GM19099 (cell line): ENCODE results near the gene EMC7.

Source experiments
- POLR2A ChIP-seq: IDR thresholded peaks from 3 replicates; pipeline ENCODE4 v1.6.1; 2011; ENCODE audit warnings: low read depth; ENCODE audit not compliant: insufficient read length; ENCODE audit errors: extremely low read depth

The EMC7 gene

DNA sequence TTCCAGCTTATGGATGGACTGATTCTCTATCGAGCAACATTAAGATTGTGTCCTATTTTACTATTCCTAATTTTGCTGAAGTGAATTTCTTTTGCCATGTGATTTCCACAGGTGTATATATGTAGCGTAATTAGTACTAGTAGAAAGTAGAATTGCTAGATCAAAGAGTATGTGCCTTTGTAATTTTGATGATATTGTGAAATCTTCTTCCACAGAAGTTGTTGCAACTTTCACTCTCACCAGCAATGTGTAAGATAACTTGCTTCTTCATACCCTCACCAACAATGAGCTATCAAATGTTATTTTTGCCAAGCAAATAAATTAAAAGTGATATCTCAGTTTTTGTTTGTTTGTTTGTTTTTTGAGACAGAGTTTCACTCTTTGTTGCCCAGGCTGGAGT lies 5.7 kb upstream of the EMC7 start:
- TF ChIP-seq POLR2A, result no peak

DNA sequence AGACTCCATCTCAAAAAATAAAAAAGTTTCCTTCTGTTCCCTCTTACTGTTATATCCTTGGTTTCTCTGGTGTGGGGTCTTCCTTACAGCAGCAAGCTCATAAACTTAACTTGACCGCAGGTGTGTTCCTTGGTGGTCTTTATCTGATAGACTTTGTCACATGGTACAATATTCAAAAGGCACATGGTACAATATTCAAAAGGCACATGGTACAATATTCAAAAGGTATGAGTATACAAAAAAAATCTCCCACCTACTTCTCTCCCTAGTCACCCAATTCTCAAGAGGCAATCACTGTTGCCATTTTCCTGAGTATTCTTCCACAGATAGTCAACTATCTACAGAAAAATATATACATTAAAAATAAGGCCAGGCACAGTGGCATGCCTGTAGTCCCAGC lies 4.8 kb upstream of the EMC7 start:
- TF ChIP-seq POLR2A, result no peak

DNA sequence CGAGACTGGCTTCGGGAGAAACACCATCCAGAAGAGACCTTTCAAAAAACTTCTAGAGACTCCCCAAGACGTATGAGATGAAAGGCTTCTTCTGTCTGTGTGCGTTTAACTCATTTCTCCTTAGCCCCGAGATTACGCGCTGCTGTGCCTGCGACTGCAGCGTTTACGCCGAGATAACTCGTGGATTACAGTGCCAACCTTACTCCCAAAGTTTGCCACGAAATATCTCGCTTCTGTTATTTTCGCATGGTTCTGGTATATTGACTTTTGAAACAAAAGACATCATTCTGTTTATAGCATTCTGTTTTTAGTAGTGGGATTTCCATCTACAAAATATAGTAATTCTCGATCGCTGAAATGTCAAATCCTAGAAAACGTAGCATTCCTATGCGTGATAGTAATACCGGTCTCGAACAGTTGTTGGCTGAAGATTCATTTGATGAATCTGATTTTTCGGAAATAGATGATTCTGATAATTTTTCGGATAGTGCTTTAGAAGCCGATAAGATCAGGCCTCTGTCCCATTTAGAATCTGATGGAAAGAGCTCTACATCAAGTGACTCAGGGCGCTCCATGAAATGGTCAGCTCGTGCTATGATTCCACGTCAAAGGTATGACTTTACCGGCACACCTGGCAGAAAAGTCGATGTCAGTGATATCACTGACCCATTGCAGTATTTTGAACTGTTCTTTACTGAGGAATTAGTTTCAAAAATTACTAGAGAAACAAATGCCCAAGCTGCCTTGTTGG lies 688 bp upstream of the EMC7 start:
- TF ChIP-seq POLR2A, result no peak

DNA sequence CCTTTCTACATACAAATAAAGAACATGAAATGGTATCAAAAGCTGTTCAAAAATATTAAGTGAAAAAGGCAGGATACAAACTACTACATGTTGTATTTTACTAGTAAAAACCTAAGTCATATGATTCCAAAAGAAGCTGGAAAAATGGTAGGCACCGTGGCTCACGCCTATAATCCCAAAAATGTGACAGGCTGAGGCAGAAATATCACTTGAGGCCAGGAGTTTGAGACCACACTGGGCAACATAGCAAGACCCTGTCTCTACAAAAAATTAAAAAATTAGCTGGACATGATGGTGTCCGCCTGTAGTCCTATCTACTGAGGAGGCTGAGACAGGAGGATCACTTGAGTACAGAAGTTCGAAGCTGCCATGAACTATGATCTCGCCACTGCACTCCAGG lies 1.7 kb downstream of the EMC7 start:
- TF ChIP-seq POLR2A, result no peak

DNA sequence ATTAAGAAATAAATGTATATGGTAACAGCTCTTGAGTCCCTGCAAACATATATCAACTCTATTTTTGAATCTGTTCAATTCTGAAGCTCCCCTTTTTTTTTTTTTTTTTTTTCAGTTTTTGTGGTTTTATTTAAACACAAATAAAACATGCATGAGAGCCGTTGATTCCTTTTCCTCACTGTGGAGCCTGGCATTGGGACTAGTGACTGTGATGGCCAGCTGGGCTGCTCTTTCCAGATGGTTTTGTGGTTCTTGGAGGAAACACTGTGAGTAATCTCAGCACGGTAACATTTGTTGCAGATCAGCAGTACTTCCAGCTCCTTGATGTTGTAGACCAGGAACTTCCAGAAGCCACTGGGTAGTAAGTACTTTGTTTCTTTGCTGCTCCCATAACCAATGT lies 15.9 kb downstream of the EMC7 start:
- no peak for TF ChIP-seq POLR2A

DNA sequence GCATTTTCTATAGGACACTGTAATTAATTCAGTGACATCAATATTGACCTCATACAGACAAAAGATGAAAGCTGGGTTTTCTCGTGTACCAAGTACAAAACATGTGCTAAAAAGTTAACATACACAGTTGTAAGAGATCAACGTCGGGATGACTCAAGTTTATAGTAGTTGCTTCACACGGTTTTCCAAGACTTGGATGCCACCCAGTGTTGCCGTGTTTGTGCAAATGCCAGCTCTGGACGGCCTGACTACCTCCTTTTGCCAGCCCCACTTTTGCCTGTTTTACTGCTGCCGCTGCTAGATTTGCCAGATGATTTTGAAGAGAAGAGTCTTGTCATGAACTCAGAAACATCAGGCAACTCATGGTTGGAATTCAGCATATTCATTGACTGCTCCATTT lies 17.6 kb downstream of the EMC7 start:
- no peak for TF ChIP-seq POLR2A

DNA sequence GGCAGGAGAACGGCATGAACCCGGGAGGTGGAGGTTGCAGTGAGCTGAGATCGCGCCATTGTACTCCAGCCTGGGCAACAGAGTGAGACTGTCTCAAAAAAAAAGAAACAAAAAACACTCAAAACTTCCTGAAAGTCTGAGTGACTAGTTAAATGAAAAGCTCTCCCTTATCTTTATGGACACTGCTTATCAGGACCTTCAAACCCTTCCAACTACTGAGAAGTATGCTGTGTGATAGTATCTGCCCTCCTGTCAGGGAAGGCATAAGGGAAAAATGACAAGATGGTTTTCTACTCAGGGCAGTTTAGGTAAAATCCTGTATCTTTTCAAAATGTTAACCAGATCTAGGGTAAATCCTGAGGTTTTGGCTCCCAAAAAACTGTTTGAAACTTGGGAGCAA lies 21.8 kb downstream of the EMC7 start:
- TF ChIP-seq POLR2A, result no peak

DNA sequence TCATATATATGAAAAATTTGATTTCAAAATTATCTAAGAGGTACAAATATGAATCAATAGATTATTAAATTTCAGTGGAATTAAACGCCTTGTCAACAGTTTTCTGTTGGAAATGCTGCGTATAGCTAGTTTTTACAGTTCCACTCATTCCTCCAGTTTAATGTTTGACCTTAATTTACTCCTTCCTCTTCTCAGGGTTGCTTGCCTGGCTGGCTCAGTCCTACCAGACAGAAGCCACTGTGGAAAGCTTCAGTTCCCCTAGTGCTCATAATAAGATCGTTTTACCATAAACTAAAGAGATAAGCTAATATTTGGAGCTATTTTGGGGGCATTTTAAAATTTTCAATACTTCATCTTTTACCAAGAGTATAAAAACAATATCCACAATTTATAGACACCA lies 22.8 kb downstream of the EMC7 start:
- no peak for TF ChIP-seq POLR2A

DNA sequence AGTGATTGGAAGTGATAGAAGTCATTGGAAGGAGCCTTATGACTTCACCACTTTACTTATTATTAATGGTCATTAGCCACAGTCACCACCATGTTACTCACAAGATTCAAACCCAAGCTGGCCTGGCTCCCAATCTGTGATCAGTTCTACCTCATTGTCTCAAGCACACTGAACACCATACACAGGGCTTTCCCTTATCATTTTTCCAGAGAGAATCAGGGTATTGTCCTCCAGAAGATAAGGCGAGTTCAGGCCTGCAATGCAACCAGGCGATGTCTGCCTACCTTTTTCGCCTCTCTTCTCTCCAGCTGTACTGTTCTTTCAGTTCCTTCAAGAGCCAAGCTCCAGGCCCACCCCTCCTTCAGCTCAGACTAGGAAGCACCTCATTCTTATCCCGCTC lies 24.9 kb downstream of the EMC7 start:
- TF ChIP-seq POLR2A, result no peak

DNA sequence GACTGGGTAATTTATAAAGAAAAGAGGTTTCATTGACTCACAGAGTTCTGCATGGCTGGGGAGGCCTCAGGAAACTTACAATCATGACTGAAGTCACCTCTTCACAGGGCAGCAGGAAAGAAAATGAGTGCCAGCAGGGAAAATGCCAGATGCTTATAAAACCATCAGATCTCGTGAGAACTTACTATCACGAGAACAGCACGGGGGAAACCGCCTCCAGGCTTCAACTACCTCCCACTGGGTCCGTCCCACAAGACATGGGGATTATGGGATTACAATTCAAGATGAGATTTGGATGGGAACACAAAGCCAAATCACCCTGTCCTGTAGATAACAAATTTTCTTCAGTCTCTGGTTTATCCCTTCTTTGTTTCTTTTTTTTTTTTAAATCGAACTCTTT lies 31.7 kb downstream of the EMC7 start:
- no peak for TF ChIP-seq POLR2A

DNA sequence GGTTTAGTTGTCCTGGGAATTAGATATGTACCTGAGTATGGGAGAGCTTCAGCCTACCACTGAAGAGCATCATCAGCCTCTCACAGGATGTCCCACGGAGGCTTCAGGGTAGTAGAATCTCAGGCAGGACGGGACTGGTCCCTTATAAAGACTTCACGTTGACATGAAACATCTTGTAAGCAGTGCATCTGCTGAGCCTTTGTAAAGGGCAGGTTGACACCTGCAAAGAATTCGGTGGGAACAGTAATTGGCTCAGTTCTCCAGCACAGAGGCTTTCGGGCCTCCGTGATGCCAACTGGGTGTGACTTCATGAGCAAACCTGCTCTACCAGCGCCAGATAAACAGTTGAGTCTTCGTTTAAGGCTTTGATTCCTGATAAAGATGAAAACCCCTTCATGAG lies 35.7 kb downstream of the EMC7 start:
- TF ChIP-seq POLR2A, result no peak

DNA sequence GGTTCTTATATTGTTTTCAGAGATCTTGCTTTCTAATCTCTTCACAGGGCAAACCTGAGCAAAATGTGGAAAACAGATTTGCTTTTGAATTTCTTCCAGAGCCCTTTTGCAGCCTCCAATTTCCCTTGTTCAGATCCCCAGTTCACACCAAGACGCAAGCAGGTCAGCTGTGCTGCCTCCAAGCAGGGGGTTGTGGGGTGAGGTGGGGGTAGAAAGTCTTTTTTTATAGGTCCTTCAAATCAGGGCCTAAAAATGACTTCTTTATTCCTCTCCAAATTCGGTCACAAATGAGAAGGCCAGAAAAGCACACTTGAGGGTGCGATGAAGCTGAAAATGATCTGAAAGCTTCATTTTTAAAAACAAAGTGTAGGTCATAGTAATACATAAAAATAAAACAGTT lies 36.4 kb downstream of the EMC7 start:
- TF ChIP-seq POLR2A, result no peak

DNA sequence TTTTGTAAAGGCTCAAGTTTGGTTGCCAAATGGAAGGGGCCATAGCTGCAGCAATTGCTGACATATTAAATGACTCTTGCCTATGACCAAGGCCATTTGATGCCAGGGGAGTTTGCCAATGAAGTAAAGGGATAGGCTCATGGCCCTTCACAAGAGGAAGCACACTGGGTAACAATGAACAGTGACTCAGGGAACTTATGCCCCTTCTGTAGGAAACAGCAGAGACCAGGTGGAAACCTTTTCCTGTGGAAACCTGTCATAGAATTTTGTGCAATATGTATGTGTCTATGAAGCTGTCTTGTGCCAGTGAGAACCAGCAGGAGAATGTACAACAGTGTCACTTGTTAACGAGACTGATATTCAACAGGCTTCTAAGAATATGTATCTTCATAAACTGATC lies 37.2 kb downstream of the EMC7 start:
- no peak for TF ChIP-seq POLR2A

DNA sequence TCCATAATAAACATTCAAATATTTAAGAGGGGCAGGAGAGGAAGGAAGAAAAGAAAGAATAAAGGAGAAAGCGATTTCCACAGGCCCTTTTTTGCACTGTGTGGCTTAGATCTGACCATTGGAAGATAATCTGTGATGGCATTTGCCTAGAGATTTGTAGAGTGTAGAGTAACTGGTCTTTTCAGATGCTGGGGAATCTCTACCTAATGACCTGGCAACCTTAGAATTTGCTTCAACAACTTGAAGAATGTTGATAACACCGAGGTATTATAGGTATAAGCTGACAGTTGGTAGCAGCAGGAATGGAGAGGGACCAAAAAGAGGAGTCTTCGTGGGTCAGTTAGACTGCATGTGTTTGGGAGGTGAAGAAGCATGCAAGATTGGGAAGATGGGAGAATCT lies 41.7 kb downstream of the EMC7 start:
- TF ChIP-seq POLR2A, result no peak

DNA sequence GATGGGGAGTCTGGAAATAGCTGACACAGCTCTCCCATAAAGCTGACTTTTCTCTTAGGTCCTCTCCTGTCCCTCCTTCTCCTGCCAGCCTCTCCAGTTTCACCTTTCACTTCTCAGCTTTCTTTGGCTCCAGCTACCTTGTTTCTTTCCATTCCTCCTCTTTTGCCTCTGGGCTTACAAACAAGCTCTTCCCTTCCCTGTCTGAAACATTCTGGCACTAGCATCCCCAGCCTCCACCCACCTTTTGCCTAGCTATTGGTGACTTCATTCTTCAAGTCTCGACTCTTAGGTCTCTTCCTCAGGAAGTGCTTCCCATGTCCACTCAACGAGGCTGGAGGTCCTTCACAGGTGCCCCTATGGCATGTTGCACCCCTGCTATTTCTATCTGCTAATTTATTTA lies 42.2 kb downstream of the EMC7 start:
- no peak for TF ChIP-seq POLR2A

DNA sequence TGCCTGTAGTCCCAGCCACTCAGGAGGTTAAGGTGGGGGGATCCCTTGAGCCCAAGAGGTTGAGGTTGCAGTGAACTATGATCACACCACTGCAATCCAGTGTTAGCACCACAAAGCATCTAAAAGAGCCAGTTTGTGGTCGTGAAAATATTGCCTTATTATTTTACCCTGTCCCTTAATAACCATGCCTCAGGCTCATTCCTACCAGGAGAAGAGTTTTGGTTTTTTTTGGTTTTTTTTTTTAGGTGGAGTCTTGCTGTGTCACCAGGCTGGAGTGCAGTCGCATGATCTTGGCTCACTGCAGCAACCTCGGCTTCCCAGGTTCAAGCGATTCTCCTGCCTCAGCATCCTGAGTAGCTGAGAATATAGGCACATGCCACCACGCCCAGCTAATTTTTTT lies 44.8 kb downstream of the EMC7 start:
- TF ChIP-seq POLR2A, result no peak
